LoVo (cell line): ENCODE results near the gene MAP4K1.
A peak's percentile ranks its signal among the peaks of the same experiment; 100 is the strongest.
"Not testable (repeated sequence)": the region's sequence is repeated elsewhere in the genome, so short reads cannot be mapped to it uniquely, and the experiment has no call there.

Source experiments
- DNase-seq: peaks from one replicate; pipeline ENCODE4 v3.0.0-alpha.2; 2016; ENCODE audit warnings: low spot score

Gene MAP4K1

GRCh38 chr19:38569368-38569983, 48.3 kb downstream of the MAP4K1 start:
- no peak for DNase-seq

GRCh38 chr19:38565691-38566105, 52.1 kb downstream of the MAP4K1 start:
- DNase-seq = no peak

- no peak for DNase-seq
Measured at GRCh38 chr19:38564981-38565690, 52.6 kb downstream of the MAP4K1 start.

GRCh38 chr19:38563475-38563874, 54.3 kb downstream of the MAP4K1 start:
- no peak for DNase-seq

GRCh38 chr19:38562096-38562495, 55.7 kb downstream of the MAP4K1 start:
- no peak for DNase-seq

- DNase-seq = no peak
Measured at GRCh38 chr19:38561658-38562057, 56.1 kb downstream of the MAP4K1 start.

GRCh38 chr19:38561053-38561606, 56.6 kb downstream of the MAP4K1 start:
- DNase-seq = no peak

- no peak for DNase-seq
Measured at GRCh38 chr19:38559428-38560401, 58.0 kb downstream of the MAP4K1 start.

- not testable (repeated sequence) for DNase-seq
Measured at GRCh38 chr19:38558933-38559332, 58.8 kb downstream of the MAP4K1 start.

- DNase-seq = peak; percentile 70
Measured at GRCh38 chr19:38557205-38557799, 60.5 kb downstream of the MAP4K1 start.

- DNase-seq = no peak
Measured at GRCh38 chr19:38556521-38557174, 61.1 kb downstream of the MAP4K1 start.

GRCh38 chr19:38555200-38555599, 62.6 kb downstream of the MAP4K1 start:
- no peak for DNase-seq

GRCh38 chr19:38554676-38555141, 63.0 kb downstream of the MAP4K1 start:
- DNase-seq = no peak

GRCh38 chr19:38553239-38553638, 64.5 kb downstream of the MAP4K1 start:
- not testable (repeated sequence) for DNase-seq

- DNase-seq = no peak
Measured at GRCh38 chr19:38551450-38551813, 66.3 kb downstream of the MAP4K1 start.

GRCh38 chr19:38550376-38550775, 67.4 kb downstream of the MAP4K1 start:
- DNase-seq = no peak

- no peak for DNase-seq
Measured at GRCh38 chr19:38549942-38550341, 67.8 kb downstream of the MAP4K1 start.

GRCh38 chr19:38549061-38549460, 68.7 kb downstream of the MAP4K1 start:
- DNase-seq = no peak

- DNase-seq = no peak
Measured at GRCh38 chr19:38547421-38547820, 70.3 kb downstream of the MAP4K1 start.

- no peak for DNase-seq
Measured at GRCh38 chr19:38545596-38545995, 72.2 kb downstream of the MAP4K1 start.
